Liver (tissue), 9 donors: ENCODE measurements around the gene ANKRD23. TPM values are rescaled to one million over a fixed set of nuclear protein-coding genes. Genes with fewer than 3 reads are reported as not detected.
A peak's percentile ranks its signal among the peaks of the same experiment; 100 is the strongest.

Experiments used
- DNase-seq: peaks from one replicate; pipeline ENCODE4 v3.0.0-alpha.2; 2017; ENCODE audit warnings: low spot score
- H3K27ac ChIP-seq, 2 donors: one replicate each; pipeline ENCODE4 v1.7.0; 2013; ENCODE audit warnings: inconsistent platforms in 2 of 2, low read length in 2 of 2, control low read depth in 1 of 2, low read depth in 1 of 2, mild to moderate bottlenecking in 1 of 2
- H3K27me3 ChIP-seq, 4 donors: one replicate each; pipeline versions ENCODE4 v1.6.1 to v1.7.0; 2013; ENCODE audit warnings: low read length in 3 of 4, inconsistent platforms in 1 of 4, mild to moderate bottlenecking in 1 of 4, moderate library complexity in 1 of 4; ENCODE audit not compliant: control insufficient read depth in 4 of 4, insufficient read depth in 4 of 4
- H3K36me3 ChIP-seq, 4 donors: one replicate each; pipeline versions ENCODE4 v1.6.1 to v1.7.0; 2013; ENCODE audit warnings: low read length in 3 of 4, mild to moderate bottlenecking in 3 of 4, low read depth in 1 of 4, moderate library complexity in 1 of 4; ENCODE audit not compliant: control insufficient read depth in 4 of 4, insufficient read depth in 3 of 4
- H3K4me1 ChIP-seq, 4 donors: one replicate each; pipeline versions ENCODE4 v1.6.1 to v1.7.0; 2013; ENCODE audit warnings: low read length in 3 of 4, mild to moderate bottlenecking in 3 of 4, moderate library complexity in 1 of 4; ENCODE audit not compliant: control insufficient read depth in 4 of 4, insufficient read depth in 4 of 4
- H3K4me3 ChIP-seq, 3 donors: one replicate each; pipeline versions ENCODE4 v1.6.1 to v1.7.0; 2013; ENCODE audit warnings: low read length in 3 of 3, control low read depth in 1 of 3, low read depth in 1 of 3, mild to moderate bottlenecking in 1 of 3
- H3K9ac ChIP-seq, 2 donors: one replicate each; pipeline ENCODE4 v1.7.0; 2013; ENCODE audit warnings: low read length in 2 of 2, mild to moderate bottlenecking in 2 of 2, moderate library complexity in 2 of 2, control low read depth in 1 of 2, low read depth in 1 of 2
- H3K9me3 ChIP-seq, 4 donors: one replicate each; pipeline versions ENCODE4 v1.6.1 to v1.7.0; 2013; ENCODE audit warnings: low read length in 3 of 4; ENCODE audit not compliant: control insufficient read depth in 4 of 4
- CTCF ChIP-seq: fragments of 150-350 bp; IDR thresholded peaks from 2 replicates; pipeline ENCODE4 v1.5.1; 2017; ENCODE audit warnings: improper control_type of control experiment, low read depth, low read length; ENCODE audit not compliant: missing input control
- EGR1 ChIP-seq, 2 donors: IDR thresholded peaks; 2 replicates each; pipeline ENCODE4 v1.6.1; 2016 to 2018; ENCODE audit warnings: antibody characterized with exemption in 2 of 2, low read depth in 2 of 2
- FOXA1 ChIP-seq: IDR thresholded peaks from 2 replicates; pipeline ENCODE4 v1.6.1; 2016; ENCODE audit warnings: antibody characterized with exemption
- GABPA ChIP-seq, 2 donors: IDR thresholded peaks in 1 of 2; conservative IDR thresholded peaks in 1 of 2; 2 replicates each; pipeline ENCODE4 v1.6.1; 2016; ENCODE audit warnings: antibody characterized with exemption in 2 of 2, mild to moderate bottlenecking in 1 of 2, moderate library complexity in 1 of 2
- HNF4A ChIP-seq, 2 donors: conservative IDR thresholded peaks; 2 replicates each; pipeline ENCODE4 v1.6.1; 2016; ENCODE audit warnings: antibody characterized with exemption in 2 of 2, mild to moderate bottlenecking in 2 of 2
- HNF4G ChIP-seq: IDR thresholded peaks from 2 replicates; pipeline ENCODE4 v1.6.1; 2016; ENCODE audit warnings: antibody characterized with exemption
- JUND ChIP-seq, 2 donors: IDR thresholded peaks; 2 replicates each; pipeline ENCODE4 v1.6.1; 2016; ENCODE audit warnings: antibody characterized with exemption in 2 of 2
- NR2F2 ChIP-seq: IDR thresholded peaks from 2 replicates; pipeline ENCODE4 v1.6.1; 2016; ENCODE audit warnings: antibody characterized with exemption
- RAD21 ChIP-seq, 2 donors: IDR thresholded peaks; 2 replicates each; pipeline ENCODE4 v1.6.1; 2016; ENCODE audit warnings: antibody characterized with exemption in 2 of 2, mild to moderate bottlenecking in 2 of 2
- RXRA ChIP-seq, 2 donors: IDR thresholded peaks; 2 replicates each; pipeline ENCODE4 v1.6.1; 2017 to 2018; ENCODE audit warnings: antibody characterized with exemption in 2 of 2, mild to moderate bottlenecking in 1 of 2
- TAF1 ChIP-seq: conservative IDR thresholded peaks from 2 replicates; pipeline ENCODE4 v1.6.1; 2016; ENCODE audit warnings: antibody characterized with exemption, mild to moderate bottlenecking
- YY1 ChIP-seq: IDR thresholded peaks from 2 replicates; pipeline ENCODE4 v1.6.1; 2016; ENCODE audit warnings: antibody characterized with exemption, mild to moderate bottlenecking
- ZBTB33 ChIP-seq: IDR thresholded peaks from 2 replicates; pipeline ENCODE4 v1.6.1; 2016; ENCODE audit warnings: antibody characterized with exemption
- WGBS: extraction: QIAGEN DNeasy Blood & Tissue Kit; methylation state at CpG from one replicate; pipeline ENCODE4 v1.1.7; 2013; 5-methylcytosine and 5-hydroxymethylcytosine counted together
- polyA plus RNA-seq, 2 donors: library from polyadenylated mRNA; stranded (reverse) in 1 of 2; unstranded in 1 of 2; fragments of 200-250 nt in 1 of 2; fragments of >200 nt in 1 of 2; fragmentation: Nextera tagmentation in 1 of 2; extraction: Ambion mirVana in 1 of 2; gene quantifications; one replicate each; pipeline versions ENCODE4 v1.2.1 to v1.2.3, GENCODE V29; 2013 to 2015
- total RNA-seq, 2 donors: library from RNA; depleted of rRNA; stranded (reverse); fragments of >200 nt; gene quantifications; one replicate each; pipeline ENCODE4 v1.2.3, GENCODE V29; 2014
- donor health status: healthy.
- donor health status: healthy.
- donor health status: healthy.
- donor health status: healthy.
- donor health status: healthy.

ANKRD23 gene
- total and polyA plus RNA-seq, 4 donors, result 0.82 to 4.2 (median 1.9) TPM

DNA sequence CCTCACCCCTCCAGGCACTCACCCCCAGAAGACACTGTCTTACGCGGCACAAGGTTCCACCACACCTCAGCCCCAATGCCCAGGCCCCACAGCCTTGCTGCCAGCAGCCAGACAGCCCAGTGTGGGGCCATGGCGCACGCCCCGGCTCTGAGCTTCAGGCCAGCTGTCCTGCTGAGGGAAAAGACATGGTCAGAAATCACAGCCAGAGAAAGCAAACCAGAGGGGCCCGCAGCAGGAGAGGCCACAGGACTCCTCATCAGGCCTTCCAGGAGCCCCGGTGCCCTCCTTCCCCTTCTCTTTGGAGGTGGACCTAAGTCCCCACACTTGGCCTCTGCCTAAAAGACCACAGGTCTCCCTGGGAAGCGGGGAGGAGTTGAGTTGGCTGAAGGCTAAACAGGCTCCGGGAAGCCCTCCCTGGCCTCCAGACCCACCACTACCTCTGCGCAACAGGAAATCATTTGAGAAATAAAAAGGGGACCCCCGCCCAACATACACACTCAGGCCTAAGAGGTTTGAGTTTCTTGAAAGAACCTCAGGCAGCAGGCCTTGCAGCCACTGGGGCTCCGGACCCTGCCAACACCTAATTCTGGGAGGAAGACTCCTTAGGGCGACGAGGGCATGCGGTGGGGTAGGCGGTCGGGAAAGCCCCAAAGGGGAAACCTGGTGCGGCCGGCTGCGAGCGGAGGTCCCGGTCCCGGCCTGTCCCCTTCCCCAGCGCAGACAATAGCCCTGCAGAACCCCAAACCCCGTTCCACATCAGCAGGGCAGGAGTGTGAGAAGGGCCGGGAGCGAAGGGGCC lies 24.1 kb upstream of the ANKRD23 start:
- no peaks in the 10 kb centered on the region for H3K27me3 ChIP-seq
- no peak for DNase-seq
- H3K36me3 ChIP-seq, result peaks cover 4 to 28% (median 10%) of the 10 kb centered on the region in 4 donors
- H3K9ac ChIP-seq, result peak overlapping the region in 1 of 2 donors; percentile 70
- peaks cover 9 to 50% (median 40%) of the 10 kb centered on the region in 4 donors for H3K4me1 ChIP-seq
- H3K27ac ChIP-seq, result peak overlapping the region; percentile 96 to 97
- no peaks in the 10 kb centered on the region for H3K9me3 ChIP-seq
- no peak for TF ChIP-seq FOXA1
- no peak for TF ChIP-seq JUND (IDR thresholded peaks at IDR 0.05)
- no peak for TF ChIP-seq HNF4G
- TF ChIP-seq TAF1, result no peak
- no peak for TF ChIP-seq RAD21 (IDR thresholded peaks at IDR 0.05)
- TF ChIP-seq YY1, result no peak
- TF ChIP-seq EGR1 (IDR thresholded peaks at IDR 0.05; ENCODE audit: low read depth in 2 of 2), result no peak
- TF ChIP-seq RXRA (IDR thresholded peaks at IDR 0.05), result no peak
- TF ChIP-seq GABPA (IDR thresholded peaks at IDR 0.05 in 1 of 2, conservative IDR thresholded peaks at IDR 0.05 in 1 of 2), result no peak
- H3K4me3 ChIP-seq, result peak overlapping the region; percentile 66 to 94 (median 87)
- WGBS, result 8% methylated on average over 27 of the region's 27 CpGs

- 57% methylated on average over 22 of the region's 22 CpGs for WGBS
- Histone ChIP-seq H3K9me3 (no peaks in the 10 kb centered on the region), H3K27me3 (no peaks in the 10 kb centered on the region), H3K4me1 (peaks cover 9 to 49% (median 40%) of the 10 kb centered on the region in 4 donors), H3K9ac (peak overlapping the region in 1 of 2 donors; percentile 70), H3K27ac (peak overlapping the region; percentile 96 to 97), H3K4me3 (peak overlapping the region; percentile 66 to 94 (median 87)), H3K36me3 (peaks cover 4 to 28% (median 10%) of the 10 kb centered on the region in 4 donors)
- DNase-seq, result no peak
- TF ChIP-seq ZBTB33, result no peak
- no peak for TF ChIP-seq YY1
- TF ChIP-seq NR2F2, result no peak
- no peak for TF ChIP-seq RXRA (IDR thresholded peaks at IDR 0.05)
- no peak for TF ChIP-seq CTCF
- TF ChIP-seq EGR1 (IDR thresholded peaks at IDR 0.05; ENCODE audit: low read depth in 2 of 2), result no peak
- TF ChIP-seq JUND (IDR thresholded peaks at IDR 0.05), result no peak
- no peak for TF ChIP-seq GABPA (IDR thresholded peaks at IDR 0.05 in 1 of 2, conservative IDR thresholded peaks at IDR 0.05 in 1 of 2)
- no peak for TF ChIP-seq HNF4A (conservative IDR thresholded peaks at IDR 0.05)
Measured at GRCh38 chr2:96866986-96867755, 23.4 kb upstream of the ANKRD23 start.
